NCI-H2227 (cell line): ENCODE measurements around the gene UPK3BL2.
"Not testable (repeated sequence)": the region's sequence is repeated elsewhere in the genome, so short reads cannot be mapped to it uniquely, and the experiment has no call there.

ENCODE experiments used
- DNase-seq: peaks from one replicate; lab custom pipeline; 2025; ENCODE audit not compliant: unreplicated experiment; lab: John Stamatoyannopoulos, UW

UPK3BL2 gene

DNA sequence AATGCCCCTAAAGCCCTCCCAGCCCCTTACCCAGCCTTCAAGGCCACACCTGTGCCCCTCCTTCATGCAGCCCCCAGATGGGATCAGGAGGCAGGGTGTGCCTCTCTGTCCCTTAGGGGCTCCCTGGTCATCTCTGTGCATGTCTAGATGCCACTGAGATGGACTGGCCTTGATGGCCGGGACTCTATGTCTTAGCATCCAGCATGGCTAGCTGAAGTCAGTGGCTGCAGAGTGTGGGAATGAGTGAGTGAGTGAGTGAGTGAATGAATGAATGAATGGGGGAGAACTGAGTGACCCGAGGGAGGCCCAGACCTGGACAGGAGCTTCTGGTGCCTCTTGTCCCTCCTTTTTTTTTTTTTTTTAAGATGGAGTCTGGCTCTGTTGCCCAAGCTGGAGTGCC lies 11.4 kb downstream of the UPK3BL2 start:
- DNase-seq, result not testable (repeated sequence)

DNA sequence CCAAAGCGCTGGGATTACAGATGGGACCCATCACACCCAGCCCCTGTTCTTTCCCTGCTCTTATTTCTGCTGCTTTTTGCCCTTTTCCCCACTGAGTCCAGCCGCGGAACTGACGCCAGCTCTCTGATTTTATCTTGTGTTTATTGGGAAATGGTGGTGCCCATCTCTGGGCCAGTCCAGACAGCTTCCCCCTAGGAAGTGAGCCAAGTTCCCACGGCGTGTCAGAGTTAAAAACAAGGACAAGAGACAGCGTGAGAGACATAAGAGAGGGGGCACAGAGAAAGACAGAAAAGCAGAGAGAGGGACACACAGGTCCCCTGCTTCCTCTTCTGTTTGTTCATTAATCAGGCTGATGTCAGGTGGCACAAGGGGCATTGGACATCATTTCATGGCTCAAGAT lies 11.9 kb downstream of the UPK3BL2 start:
- not testable (repeated sequence) for DNase-seq

DNA sequence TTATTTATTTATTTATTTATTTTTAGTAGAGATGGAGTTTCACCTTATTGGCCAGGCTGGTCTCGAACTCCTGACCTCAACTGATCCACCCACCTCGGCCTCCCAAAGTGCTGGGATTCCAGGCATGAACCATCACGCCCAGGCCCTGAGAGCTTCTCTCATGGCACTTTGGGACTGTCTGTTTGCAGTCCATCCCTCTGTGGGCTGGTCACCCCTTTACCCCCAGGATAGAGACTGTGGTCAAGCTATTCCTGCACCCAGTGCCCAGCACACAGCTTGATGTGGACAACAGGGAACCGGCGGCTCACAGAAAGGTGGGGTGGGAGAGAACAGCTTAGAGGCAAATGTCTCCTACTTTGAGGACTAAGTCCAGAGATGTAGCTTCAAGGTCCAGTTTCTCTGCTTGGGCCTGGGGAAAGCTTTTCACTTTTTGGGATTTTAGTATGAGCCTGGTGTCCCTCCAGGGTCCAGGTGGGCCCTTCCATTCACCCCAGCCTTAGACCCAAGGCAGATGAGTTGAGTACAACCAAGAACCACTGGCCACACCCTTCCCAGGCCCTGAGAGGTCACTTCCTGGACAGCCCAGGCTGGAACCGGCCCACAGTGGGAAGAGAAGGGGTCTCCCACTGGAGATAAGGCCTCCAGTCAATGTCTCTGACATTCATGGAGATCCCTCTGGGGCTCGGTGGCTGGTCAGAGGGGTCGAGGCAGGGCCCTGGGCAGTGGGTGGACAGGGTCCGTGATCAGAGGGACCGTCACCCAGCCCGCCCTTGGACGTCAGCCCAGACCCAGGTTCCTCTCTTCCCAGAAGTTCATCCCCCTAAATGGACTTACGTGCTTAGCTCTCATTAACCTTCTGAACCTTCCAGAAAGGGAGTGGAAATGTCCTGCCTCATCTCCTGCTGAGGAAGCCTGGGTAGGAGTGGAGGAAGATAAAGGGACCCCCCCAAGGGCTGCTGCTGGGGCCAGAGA lies 15.4 kb downstream of the UPK3BL2 start:
- DNase-seq, result not testable (repeated sequence)

GRCh38 chr7:102527182-102527581 lies 16.3 kb downstream of the UPK3BL2 start:
- not testable (repeated sequence) for DNase-seq

GRCh38 chr7:102524803-102525202 lies 18.7 kb downstream of the UPK3BL2 start:
- DNase-seq, result not testable (repeated sequence)

DNA sequence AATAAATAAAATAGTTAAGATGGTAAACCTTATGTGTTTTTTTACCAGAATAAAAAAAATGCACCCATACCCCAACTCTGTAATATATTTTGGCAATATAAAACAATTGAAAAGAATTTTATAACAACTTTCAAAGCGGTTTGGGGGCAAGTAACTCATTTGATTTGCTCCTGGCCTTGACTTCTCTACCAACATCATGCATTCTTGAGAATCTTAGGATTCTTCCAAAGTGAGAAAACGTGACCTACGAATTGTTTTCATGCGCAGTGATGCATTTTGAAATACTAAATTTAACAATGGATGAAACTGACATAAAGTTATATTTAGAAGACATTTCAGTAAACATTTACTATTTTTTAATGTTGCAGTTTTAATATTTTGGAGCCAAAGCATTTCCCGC lies 22.7 kb downstream of the UPK3BL2 start:
- not testable (repeated sequence) for DNase-seq

- DNase-seq, result not testable (repeated sequence)
Observed at GRCh38 chr7:102517550-102518147, 25.8 kb downstream of the UPK3BL2 start, which contains the start of gene RASA4B. TSS of gene RASA4B (minus strand) at chr7:102517777. CDS start at chr7:102517710, 67 bp downstream.

GRCh38 chr7:102516951-102517350 lies 26.5 kb downstream of the UPK3BL2 start:
- not testable (repeated sequence) for DNase-seq

- DNase-seq, result not testable (repeated sequence)
Observed at GRCh38 chr7:102515889-102516288, 27.6 kb downstream of the UPK3BL2 start.

GRCh38 chr7:102514881-102515721 lies 28.4 kb downstream of the UPK3BL2 start:
- DNase-seq, result not testable (repeated sequence)

DNA sequence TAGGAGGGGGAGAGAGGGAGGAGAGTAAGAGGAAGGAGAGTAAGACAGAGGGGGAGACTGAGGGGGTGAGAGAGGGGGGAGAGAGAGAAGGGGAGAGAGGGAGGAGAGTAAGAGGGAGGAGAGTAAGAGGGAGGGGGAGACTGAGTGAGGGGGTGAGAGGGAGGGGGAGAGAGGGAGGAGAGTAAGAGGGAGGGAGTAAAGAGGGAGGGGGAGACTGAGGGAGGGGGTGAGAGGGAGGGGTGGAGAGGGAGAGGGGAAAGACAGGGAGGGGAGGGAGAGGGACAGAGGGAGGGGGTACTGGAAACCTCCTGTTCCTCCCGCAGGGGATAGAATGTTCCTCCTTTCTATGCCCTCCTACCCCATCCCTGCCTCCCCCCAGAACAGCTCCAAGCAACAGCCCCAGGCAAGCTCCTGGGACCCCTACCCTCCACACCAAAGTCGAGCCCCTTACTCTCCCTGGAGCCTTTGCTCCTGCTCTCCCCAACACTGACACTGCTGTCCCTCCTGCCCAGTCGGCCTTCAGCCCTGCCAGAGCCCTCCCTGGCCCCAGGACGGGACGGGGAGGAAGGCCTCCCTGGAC lies 30.8 kb downstream of the UPK3BL2 start:
- not testable (repeated sequence) for DNase-seq

- DNase-seq, result not testable (repeated sequence)
Observed at GRCh38 chr7:102511860-102512522, 31.5 kb downstream of the UPK3BL2 start.

- not testable (repeated sequence) for DNase-seq
Observed at GRCh38 chr7:102510575-102510974, 32.9 kb downstream of the UPK3BL2 start.

DNA sequence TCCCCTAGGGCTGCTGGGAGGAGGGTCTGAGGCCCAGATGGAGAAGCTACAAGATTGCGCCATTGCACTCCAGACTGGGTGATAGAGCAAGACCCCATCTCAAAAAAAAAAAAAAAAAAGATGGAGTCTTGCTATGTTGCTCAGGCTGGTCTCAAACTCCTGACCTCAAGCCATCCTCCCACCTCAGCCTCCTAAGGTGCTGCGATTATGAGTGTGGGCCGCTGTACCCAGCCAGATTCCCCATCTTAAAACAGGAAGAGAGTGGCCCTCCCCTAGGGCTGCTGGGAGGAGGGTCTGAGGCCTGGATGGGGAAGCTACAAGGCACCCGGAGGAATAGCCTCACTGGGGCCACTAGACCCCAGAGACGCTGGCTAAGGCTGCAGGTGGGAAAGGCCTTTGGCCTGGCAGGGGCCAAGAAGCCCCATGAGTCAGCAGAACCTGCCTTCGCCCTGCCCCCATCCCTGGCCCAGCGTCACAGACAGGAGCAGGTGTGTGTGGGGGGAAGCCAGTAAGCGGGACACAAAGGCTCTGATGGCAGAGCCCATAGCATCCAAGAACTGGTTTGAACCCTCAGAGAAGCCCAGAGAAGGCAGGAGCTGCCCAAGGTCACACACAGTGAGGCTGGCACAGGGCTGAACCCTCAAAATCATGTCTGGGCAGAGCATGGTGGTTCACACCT lies 35.9 kb downstream of the UPK3BL2 start:
- not testable (repeated sequence) for DNase-seq

- not testable (repeated sequence) for DNase-seq
Observed at GRCh38 chr7:102505298-102506185, 38.0 kb downstream of the UPK3BL2 start.

DNA sequence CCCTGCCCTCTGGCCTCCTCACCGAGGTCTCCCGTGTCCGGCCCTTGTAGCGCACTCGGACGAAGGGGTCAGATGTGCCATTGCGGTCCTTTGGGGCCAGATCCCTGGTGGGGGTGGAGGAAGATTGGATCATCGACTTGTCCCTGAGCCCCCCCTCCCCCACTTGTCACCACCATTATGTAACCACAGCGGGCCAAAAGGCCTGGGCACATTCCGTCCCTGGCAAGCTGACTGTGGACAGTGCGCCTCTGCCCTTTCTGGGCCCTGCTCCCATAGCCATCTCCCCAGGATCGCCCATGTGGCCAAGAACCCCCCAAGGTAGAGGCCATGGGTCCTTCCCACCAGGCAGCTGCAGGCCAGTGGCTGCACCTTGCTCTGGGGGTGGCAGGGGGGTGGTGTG lies 40.4 kb downstream of the UPK3BL2 start:
- not testable (repeated sequence) for DNase-seq

- not testable (repeated sequence) for DNase-seq
Observed at GRCh38 chr7:102498321-102498720, 45.2 kb downstream of the UPK3BL2 start.

- DNase-seq, result not testable (repeated sequence)
Observed at GRCh38 chr7:102497308-102497707, 46.2 kb downstream of the UPK3BL2 start.
